A673 (cell line): ENCODE data around the gene HERC2.

ENCODE experiments used
- CTCF ChIP-seq: fragments of 300-800, 200-600 bp; sonication (generic); conservative IDR thresholded peaks from 2 replicates; pipeline ENCODE4 v1.5.1; 2017; ENCODE audit warnings: low read depth, mild to moderate bottlenecking, antibody characterized with exemption, low read length, moderate library complexity, mixed read lengths
- EZH2 ChIP-seq: fragments of 200-600 bp; sonication (generic); IDR thresholded peaks from 2 replicates; pipeline ENCODE4 v1.6.1; 2017; ENCODE audit warnings: borderline replicate concordance, low read depth, mild to moderate bottlenecking, mixed read lengths, antibody characterized with exemption, low read length; ENCODE audit not compliant: poor library complexity, severe bottlenecking

DNA sequence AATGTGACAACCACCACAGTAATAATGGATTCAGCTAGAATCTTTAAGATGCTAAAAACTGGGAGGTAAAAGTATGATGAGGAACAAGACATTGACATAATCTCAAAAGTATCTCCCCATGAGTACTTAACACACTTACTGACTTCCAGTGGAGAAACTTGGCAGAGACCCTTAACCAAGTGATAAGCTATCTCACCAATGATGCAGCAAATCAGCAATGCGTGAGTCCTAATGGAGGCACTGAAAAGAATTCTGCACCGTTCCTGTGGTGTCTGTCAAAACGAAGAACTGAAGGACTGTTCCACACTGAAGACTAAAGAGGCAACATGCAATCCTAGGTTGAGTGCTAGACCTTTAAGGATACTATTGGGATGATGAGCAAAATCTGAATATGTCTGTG lies 154.9 kb downstream of the HERC2 start:
- TF ChIP-seq CTCF (no peak), EZH2 (no peak)
